Activated CD4-positive, CD25-positive, alpha-beta regulatory T cell treated with anti-CD3 and anti-CD28 coated beads, Interleukin-2, amount 50 U/mL, for 72 hours (primary cell): ENCODE measurements around the gene HRH1.
"Not testable (repeated sequence)": the region's sequence is repeated elsewhere in the genome, so short reads cannot be mapped to it uniquely, and the experiment has no call there.

Experiments
- DNase-seq: peaks from one replicate; pipeline ENCODE4 v3.0.0; 2021

The HRH1 gene

DNA sequence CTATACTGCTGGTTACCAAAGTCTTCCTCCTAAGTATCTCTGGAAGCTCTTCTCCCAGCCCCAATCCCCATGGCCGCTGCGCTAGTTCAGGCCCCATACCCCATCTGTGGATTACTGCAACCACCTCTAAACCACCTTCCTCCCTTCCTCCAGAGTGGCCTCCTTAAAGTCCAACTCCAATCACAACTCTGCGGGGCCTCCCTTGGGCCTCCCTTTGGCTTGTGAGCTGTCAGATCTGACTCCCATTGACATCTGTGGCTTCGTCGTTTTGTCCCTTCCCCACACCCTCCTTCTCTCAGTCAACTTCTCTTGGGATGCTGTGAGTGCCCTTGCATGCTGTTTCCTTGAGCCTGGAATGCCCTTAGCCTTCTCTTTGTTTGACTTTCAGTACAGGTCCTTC, 9.3 kb upstream of the HRH1 start:
- DNase-seq = no peak

DNA sequence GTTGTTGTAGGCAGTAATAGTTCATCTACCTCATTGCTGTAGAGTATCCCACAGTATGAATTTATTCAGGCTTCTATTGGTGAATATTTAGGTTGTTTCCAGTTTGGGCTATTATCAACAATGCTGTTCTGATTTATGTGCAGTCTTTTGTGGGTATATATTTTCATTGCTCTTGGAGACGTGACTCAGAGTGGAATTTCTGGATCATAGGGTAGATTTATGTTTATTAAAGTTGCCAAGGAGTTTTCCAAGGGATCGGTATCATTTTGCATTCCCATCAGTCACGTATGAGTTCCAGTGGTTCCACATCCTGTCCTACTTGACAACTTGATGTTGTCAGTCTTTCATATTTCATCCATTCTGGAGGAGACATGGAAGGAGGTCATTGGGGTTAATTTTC, 8.4 kb upstream of the HRH1 start:
- DNase-seq = no peak

DNA sequence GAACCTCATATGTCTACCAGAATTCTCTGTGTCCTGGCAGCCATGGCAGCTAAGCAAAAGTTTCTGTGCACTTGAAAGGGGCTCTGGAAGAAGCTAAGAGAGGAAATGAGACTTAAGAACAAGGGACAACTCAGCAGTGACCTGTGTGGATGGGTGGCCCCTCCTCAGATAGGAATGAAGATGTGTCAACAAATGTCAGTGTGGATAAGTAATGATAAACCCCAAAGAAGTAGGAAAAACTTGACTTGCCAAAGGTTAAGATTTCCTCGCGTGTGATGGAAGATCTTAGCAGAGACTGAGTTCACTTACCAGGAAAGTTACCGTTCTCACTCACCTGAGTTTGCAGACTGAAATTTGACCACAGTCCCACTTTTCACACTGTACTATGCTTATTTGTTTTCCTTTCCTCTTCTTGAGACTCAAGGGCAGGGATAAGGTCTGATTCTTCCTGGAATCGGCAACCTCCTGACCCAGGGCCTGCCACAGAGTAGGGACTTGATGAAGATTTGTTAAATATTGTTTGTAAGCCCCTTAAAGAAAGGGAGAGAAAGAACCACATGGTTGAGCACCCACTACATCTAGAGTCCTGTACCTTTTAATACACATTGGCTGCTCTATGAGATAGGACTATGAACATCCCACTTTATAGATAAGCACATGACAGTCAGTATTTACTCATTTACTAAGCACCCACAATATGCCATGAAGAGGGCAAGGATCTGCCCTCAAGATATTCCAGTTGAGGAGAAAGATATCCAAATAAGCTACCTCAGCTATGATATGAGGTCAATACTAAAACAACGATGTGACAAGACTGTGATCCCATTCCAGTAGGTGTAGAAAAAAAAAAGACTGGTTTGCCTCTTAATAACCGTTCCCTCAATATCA, 7.3 kb upstream of the HRH1 start:
- DNase-seq = no peak

DNA sequence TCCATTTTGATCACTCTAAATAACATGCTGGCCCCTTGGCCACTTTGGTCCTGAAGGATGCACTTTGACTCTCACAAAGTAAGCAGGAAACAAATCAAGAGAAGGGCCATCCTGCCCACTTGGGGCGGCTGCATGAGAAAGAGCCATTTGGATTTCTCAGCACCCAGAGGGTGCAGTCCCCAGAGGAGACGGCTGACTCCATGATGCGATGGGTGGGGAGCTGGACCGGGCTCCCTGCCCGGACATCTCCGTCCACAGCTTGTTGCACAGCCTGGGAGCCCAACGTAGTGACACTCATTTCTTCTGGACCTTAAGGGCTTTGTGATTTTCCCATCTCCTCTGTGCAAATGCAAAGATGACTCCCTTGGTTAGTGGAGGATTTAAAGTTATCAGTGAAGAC, 4.0 kb upstream of the HRH1 start:
- DNase-seq = no peak

GRCh38 chr3:11152301-11152700, 2.0 kb upstream of the HRH1 start:
- no peak for DNase-seq

DNA sequence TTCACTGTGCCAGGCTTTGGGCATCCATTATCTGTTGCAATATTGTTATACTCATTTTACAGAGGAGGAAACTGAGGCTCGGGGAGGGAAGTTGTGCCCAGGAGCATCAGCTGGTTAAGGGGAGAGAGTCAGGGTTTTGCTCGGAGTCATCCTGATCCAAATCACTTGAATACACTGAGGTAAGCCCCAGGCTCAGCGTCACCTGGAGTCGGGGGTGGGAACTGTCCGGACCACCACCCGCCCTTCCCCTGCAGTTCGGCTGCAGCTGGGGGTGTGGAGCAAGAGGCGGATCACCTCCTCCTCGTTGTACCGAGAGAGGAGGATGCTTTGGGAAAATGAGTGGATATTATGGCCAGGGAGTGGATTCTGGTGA, 646 bp downstream of the HRH1 start:
- no peak for DNase-seq

- no peak for DNase-seq
Measured at GRCh38 chr3:11155341-11156025, 1.2 kb downstream of the HRH1 start.

DNA sequence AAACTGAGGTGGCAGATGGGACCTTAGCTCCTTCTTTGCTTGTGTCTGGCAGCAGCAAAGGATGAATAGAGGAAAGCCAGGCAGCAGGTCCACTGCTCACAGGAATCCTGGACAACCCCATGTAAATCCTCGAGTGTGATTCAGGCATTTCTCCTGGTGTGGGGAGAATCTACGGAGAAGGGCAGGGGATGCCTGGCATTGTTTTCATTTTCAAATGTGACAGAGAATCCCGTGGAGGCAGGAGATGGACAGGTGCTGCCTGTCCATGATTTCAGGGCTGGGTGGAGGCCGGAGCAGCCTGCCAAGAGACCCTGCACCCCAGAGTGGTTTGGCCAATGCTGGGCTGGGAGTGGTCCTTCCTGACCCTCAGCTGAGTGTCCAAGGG, 1.7 kb downstream of the HRH1 start:
- no peak for DNase-seq

DNA sequence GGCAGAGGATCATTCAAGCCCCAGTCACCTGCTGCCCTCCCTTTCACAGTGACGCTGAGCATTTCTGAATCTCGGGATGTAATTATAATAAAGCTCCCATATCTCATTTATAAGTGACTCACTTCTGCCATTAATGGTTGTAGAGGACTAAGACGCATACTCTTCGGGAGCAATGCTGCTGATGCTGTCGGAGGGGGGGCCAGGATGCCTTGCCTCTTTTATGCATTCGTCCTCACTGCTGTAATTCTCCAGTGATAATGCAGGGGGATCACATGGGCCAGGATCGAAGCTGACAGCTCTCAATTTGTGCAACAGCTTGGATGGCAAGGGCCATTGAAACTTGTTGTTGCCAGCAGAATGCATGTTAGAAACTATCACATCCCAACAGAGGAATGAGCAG, 3.1 kb downstream of the HRH1 start:
- no peak for DNase-seq

DNA sequence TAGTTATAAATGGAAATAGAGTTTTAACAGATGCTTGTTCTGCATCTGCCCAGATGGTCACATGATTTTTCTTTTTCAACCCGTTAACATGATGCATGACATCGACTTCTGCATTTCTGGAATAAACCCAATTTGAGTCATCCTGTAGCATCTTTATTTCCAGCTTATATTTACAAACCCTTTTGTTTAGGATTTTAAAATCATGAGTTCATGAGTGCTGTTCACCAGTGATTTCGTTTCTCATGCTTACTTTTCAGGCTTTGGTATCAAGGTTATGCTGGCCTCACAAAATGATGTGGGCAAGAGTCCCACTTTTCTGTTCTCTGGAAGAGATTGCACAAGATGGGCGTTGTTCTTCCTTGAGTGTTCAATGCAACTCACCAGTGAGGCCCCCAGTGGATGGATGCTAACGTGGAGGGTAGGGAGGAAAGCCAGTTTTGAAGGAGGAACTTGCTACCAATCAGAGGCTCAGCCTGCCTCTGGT, 5.2 kb downstream of the HRH1 start:
- no peak for DNase-seq

GRCh38 chr3:11161666-11162065, 7.4 kb downstream of the HRH1 start:
- no peak for DNase-seq

DNA sequence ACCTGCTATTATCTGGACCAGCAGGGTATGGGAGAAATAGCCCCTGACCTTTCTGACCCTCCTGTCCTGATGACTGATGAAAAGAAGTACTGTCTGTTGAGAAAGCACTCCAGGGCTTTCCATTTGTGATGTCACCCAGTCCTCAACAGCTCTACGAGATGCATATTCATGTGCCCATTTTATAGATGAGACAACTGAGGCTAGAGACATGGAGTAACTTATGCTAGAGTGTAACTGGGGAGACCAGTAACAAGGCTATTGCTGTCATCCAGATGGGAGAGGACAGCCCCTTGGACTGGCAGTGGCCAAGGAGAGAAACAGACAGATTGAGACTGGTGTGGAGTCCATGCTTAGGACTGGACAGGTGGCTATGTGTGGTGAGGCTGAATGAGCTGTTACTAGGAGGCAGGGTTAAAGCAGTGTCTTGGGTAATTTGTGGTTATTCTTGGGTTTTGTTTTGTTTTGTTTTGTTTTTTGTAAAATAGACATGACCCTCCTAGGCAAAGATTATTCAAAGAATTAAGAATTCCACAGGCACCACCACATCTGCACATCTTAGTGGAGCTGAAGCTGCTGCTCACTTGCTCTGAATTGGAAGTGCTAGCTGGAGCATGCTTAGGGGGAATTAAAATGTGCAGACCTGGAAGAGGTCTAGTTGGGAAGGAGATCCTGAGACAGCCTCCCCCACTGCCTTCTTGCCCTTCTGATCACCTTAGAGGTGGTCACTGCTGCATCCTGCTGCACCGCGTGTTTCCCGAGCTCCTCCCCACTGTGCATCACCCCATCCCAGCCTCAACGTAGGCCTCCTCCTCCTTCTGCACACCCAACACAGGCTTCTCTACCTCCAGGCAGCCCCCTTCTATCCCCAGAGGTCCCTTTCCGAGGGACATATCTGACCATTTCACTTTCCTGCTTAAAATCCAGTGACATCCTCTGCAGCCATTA, 8.4 kb downstream of the HRH1 start:
- no peak for DNase-seq

DNA sequence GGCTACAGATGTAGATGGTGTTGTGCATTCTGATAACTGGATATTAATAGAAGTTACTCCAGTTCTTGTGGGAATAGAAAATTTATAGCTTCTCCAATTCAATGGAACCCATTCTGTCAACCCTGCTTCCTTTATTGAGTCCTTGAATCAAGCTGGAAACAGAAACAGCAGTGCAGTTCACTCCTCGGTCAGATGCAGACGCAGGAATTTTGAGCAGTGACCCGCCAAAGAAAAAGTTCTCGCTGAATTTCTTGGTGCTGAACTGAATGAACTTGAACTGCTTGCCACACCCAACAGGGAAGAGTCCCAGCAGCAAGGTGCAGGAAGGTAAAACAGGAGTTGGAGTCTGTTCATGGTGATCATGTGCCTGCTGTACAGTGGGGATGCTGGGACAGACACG, 10.3 kb downstream of the HRH1 start:
- no peak for DNase-seq

GRCh38 chr3:11165476-11165875, 11.2 kb downstream of the HRH1 start:
- no peak for DNase-seq

- not testable (repeated sequence) for DNase-seq
Measured at GRCh38 chr3:11166807-11167400, 12.6 kb downstream of the HRH1 start.

DNA sequence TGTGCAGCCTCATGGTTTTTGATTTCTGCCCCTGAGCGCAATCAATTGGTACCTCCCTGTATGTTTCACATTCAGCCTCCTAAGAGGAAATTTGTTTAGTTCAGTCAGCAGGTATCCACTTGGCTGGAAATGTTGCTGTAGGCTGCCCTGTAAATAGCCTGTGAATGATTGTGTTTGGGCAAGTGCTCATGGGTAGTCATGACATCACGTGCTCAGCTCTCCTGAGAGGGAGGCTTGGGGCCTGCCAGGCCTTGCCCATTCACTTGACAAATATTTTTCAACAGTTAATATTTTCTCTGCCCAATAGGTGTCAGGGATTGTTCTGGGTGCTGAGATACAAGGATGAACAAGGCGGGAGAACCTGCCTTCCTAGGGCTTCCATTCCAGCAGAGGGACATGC, 13.3 kb downstream of the HRH1 start:
- DNase-seq = no peak

- no peak for DNase-seq
Measured at GRCh38 chr3:11168406-11168805, 14.1 kb downstream of the HRH1 start.

- DNase-seq = no peak
Measured at GRCh38 chr3:11168881-11169805, 14.8 kb downstream of the HRH1 start.

DNA sequence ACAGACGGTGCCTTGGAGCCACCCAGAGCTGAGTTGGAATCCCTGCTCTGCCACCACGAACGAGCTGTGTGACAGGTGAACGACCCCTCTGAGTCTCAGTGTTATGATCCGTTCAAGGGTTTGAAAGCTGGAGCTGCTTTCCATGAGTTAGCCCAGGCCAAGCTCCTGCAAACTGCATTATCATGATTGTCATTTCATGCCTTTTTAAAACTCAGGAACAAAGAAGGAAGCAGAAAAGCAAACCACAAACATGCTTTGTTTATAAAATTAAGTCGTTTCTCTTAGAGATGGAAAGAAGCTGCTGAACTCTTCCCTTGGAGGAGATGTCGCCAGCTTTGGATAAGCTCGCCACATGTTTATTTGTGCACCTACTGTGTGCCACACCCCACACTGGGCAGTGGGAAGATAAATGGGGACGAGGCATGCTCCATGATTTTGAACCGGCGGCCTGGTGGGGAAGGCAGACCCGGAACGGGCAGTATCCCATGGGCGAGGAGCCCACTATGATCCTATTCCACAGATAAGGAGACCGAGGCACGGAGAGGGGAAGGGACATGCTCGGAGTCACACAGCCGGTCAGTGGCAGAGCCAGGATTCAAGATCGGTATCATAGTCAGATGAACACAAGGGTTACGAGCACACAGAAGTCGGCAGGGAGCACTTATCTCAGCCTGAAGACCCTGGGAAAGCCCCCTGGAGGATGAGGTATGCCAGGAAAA, 15.9 kb downstream of the HRH1 start:
- DNase-seq = no peak

DNA sequence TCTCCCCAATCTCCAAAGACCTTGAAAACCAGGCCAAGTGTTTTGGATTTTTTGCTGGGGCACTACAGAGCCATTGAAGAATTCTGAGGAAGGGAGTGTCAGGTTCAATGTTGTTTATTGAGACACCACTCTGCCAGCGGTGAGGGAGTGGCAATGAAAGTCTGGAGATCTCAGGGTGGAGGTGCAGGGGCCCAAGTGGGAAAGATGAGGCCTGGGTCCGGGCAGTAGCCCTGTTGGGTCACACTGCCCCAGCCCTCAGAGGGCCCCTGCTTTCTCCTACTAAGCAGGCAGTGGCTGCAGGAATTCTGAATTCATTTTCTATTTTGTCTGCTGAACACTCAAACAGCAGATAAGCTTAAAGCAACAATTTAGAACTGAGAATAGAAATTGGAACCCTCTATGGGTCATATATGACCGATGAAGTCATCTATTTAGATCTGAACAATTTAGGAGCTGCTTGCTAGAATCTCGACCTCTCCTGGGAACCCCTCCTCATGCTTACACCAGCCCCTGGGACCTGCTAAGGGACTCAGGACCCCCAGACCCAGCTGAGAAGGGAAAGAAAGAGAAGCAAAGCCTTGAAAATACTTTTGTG, 17.9 kb downstream of the HRH1 start:
- no peak for DNase-seq
